K562 (cell line): ENCODE measurements around the gene RHOU. TPM values are rescaled to one million over a fixed set of nuclear protein-coding genes. Genes with fewer than 3 reads are reported as not detected.

Source experiments
- ATAC-seq: fragments of 200-7000 bp; cut with Tn5 transposase; 3 replicates; pipeline ENCODE4 v1.9.1; 2020; ENCODE audit warnings: moderate library complexity
- BruUV-seq: library from RNA; stranded (reverse); fragments of 400-500 nt; replicated peaks from 2 replicates; lab custom pipeline; 2021; lab: Mats Ljungman, UMichigan
- CTCF ChIA-PET: fragments of 300-600 bp; formaldehyde crosslinking; extraction: SDS; loops from one replicate; lab custom pipeline; 2021; ENCODE audit warnings: low intra/inter-chr PET ratio; lab: Yijun Ruan, JAX
- POLR2A ChIA-PET: fragments of 300-600, 350-650 bp; sonication (Branson Sonifier 250); formaldehyde crosslinking; extraction: SDS; loops from one replicate; lab custom pipeline; 2021; ENCODE audit warnings: antibody characterized with exemption, inconsistent platforms; lab: Yijun Ruan, JAX
- DNase-seq, 4 experiments: peaks; one replicate each; pipeline versions ENCODE4 v3.0.0 to v3.0.0-alpha.2; 2011 to 2018; ENCODE audit warnings: low spot score in 3 of 4, mixed read lengths in 3 of 4; ENCODE audit errors: extremely low read depth in 1 of 4
- FAIRE-seq: peaks from 2 replicates; lab custom pipeline; 2011; peaks lifted over from hg19 to GRCh38; lab: Jason Lieb, UNC
- H2AFZ ChIP-seq: 2 replicates; pipeline ENCODE4 v1.6.0; 2011; ENCODE audit warnings: low read depth, low read length, control low read depth, inconsistent platforms
- H3K27ac ChIP-seq: fragments of 200-600 bp; 3 replicates; pipeline ENCODE4 v1.8.0; 2011; ENCODE audit warnings: low read depth, mild to moderate bottlenecking, control low read depth, inconsistent platforms, low read length, moderate library complexity, mixed read lengths; ENCODE audit errors: extremely low read depth
- H3K27me3 ChIP-seq, 2 experiments: fragments of 300-600 bp in 1 of 2; 2 replicates in 1 of 2; 3 replicates in 1 of 2; pipeline versions ENCODE4 v1.6.0 to v1.8.0; 2011; ENCODE audit warnings: inconsistent platforms in 2 of 2, low read length in 2 of 2, mild to moderate bottlenecking in 1 of 2, mixed read lengths in 1 of 2, moderate library complexity in 1 of 2; ENCODE audit not compliant: control insufficient read depth in 2 of 2, insufficient read depth in 2 of 2
- H3K36me3 ChIP-seq: fragments of 300-600 bp; 3 replicates; pipeline ENCODE4 v1.8.0; 2011; ENCODE audit warnings: mild to moderate bottlenecking, low read length, inconsistent platforms; ENCODE audit not compliant: control insufficient read depth, insufficient read depth
- H3K4me1 ChIP-seq, 2 experiments: fragments of 200-600 bp in 1 of 2; replicated peaks in 1 of 2; 2 replicates in 1 of 2; 3 replicates in 1 of 2; pipeline versions ENCODE4 v1.5.1 to v1.8.0; 2011; ENCODE audit warnings: inconsistent platforms in 2 of 2, low read length in 2 of 2, mild to moderate bottlenecking in 1 of 2, mixed read lengths in 1 of 2, moderate library complexity in 1 of 2; ENCODE audit not compliant: control insufficient read depth in 2 of 2, insufficient read depth in 2 of 2
- H3K4me2 ChIP-seq: 2 replicates; pipeline ENCODE4 v1.6.1; 2011; ENCODE audit warnings: low read length, control low read depth, inconsistent platforms, mixed read lengths; ENCODE audit not compliant: insufficient read depth
- H3K4me3 ChIP-seq: fragments of 200-600 bp; sonication (generic), shearing (Covaris generic); 2 replicates; pipeline ENCODE4 v1.5.1; 2016; ENCODE audit warnings: control low read depth, inconsistent platforms
- H3K79me2 ChIP-seq: fragments of 200-600 bp; 3 replicates; pipeline ENCODE4 v1.8.0; 2011; ENCODE audit warnings: low read length, inconsistent platforms; ENCODE audit not compliant: control insufficient read depth, insufficient read depth
- H3K9ac ChIP-seq, 2 experiments: 2 replicates each; pipeline versions ENCODE4 v1.6.0 to v1.6.1; 2011; ENCODE audit warnings: low read depth in 2 of 2, low read length in 2 of 2, control low read depth in 1 of 2, inconsistent platforms in 1 of 2, mild to moderate bottlenecking in 1 of 2, mixed read lengths in 1 of 2; ENCODE audit not compliant: insufficient read depth in 1 of 2
- H3K9me1 ChIP-seq: one replicate; pipeline ENCODE4 v1.6.0; 2011; ENCODE audit warnings: inconsistent platforms, mild to moderate bottlenecking, low read length, moderate library complexity; ENCODE audit not compliant: control insufficient read depth, insufficient read depth
- H3K9me3 ChIP-seq: replicated peaks from 2 replicates; pipeline ENCODE4 v1.5.1; 2011; ENCODE audit warnings: low read depth, low read length, inconsistent platforms; ENCODE audit not compliant: control insufficient read depth, insufficient read depth
- H4K20me1 ChIP-seq: replicated peaks from 2 replicates; pipeline ENCODE4 v1.6.1; 2011; ENCODE audit warnings: low read length, inconsistent platforms, mixed read lengths; ENCODE audit not compliant: control insufficient read depth, insufficient read depth
- CSDE1 ChIP-seq, 2 experiments: fragments of 450-650 bp; IDR thresholded peaks; 2 replicates each; pipeline ENCODE4 v1.6.1; 2016; ENCODE audit warnings: mild to moderate bottlenecking in 1 of 2
- FOS ChIP-seq: IDR thresholded peaks from 3 replicates; pipeline ENCODE4 v1.6.1; 2011; ENCODE audit not compliant: insufficient read length; ENCODE audit errors: extremely low read depth
- MBD1 ChIP-seq: fragments of 250-450 bp; sonication (Bioruptor Pico); IDR thresholded peaks from 2 replicates; pipeline ENCODE4 v1.8.0; 2022; ENCODE audit warnings: inconsistent platforms
- MLLT1 ChIP-seq, 2 experiments: fragments of 450-650 bp; IDR thresholded peaks; 2 replicates each; pipeline ENCODE4 v1.6.1; 2016
- NFATC3 ChIP-seq: fragments of 450-650 bp; IDR thresholded peaks from 2 replicates; pipeline ENCODE4 v1.6.1; 2017; ENCODE audit warnings: mild to moderate bottlenecking
- OTX1 ChIP-seq: fragments of 450-650 bp; formaldehyde crosslinking; IDR thresholded peaks from 2 replicates; pipeline ENCODE4 v1.4.0; 2022; ENCODE audit warnings: mild to moderate bottlenecking
- RBM17 ChIP-seq: fragments of 200-400 bp; formaldehyde crosslinking; IDR thresholded peaks from 2 replicates; pipeline ENCODE4 v1.6.1; 2017; ENCODE audit warnings: low read depth, mild to moderate bottlenecking, low read length, borderline replicate concordance
- SREBF1 ChIP-seq: fragments of 150-350 bp; IDR thresholded peaks from 2 replicates; pipeline ENCODE4 v1.6.1; 2014; ENCODE audit warnings: antibody characterized with exemption, low read depth, low read length, borderline replicate concordance
- ZNF347 ChIP-seq: fragments of 450-650 bp; formaldehyde crosslinking; IDR thresholded peaks from 2 replicates; pipeline ENCODE4 v1.4.0; 2020; ENCODE audit warnings: low read depth, mild to moderate bottlenecking, moderate library complexity
- ZSCAN29 ChIP-seq: fragments of 450-650 bp; IDR thresholded peaks from 2 replicates; pipeline ENCODE4 v1.6.1; 2017
- WGBS: fragments of 100-300 bp; shearing (Covaris generic); methylation state at CpG from one replicate; pipeline ENCODE4 v1.1.6; 2016; ENCODE audit warnings: low coverage, mixed read lengths; ENCODE audit not compliant: insufficient coverage; ENCODE audit errors: missing lambda C conversion rate; 5-methylcytosine and 5-hydroxymethylcytosine counted together
- in situ Hi-C: fragments of 300-500 bp; cut with MboI; formaldehyde crosslinking; loops from 4 replicates; pipeline ENCODE4 v1.15.0; 2018; ENCODE audit warnings: inconsistent platforms, mixed read lengths
- intact Hi-C: fragments of 100-400 bp; cut with micrococcal nuclease; formaldehyde crosslinking; loops from 2 replicates; pipeline ENCODE4 v1.14.2; 2022
- polyA plus RNA-seq, 8 experiments: library from polyadenylated mRNA; depleted of rRNA in 4 of 8; stranded (reverse) in 5 of 8; unstranded in 3 of 8; fragments of >200 nt; fragmentation: Nextera tagmentation in 2 of 8; fragmentation: Illumina TruSeq in 1 of 8; extraction: Ambion mirVana in 2 of 8; extraction: Trizol in 1 of 8; gene quantifications; 2 replicates each; pipeline versions ENCODE4 v1.2.1 to v1.2.3, GENCODE V29; 2011 to 2014; ENCODE audit warnings: inconsistent platforms in 1 of 8, missing spikeins in 1 of 8
- total RNA-seq, 7 experiments: library from RNA; depleted of rRNA in 6 of 7; stranded (reverse); fragments of >200 nt in 6 of 7; fragmentation: Illumina TruSeq in 2 of 7; extraction: Trizol in 2 of 7; gene quantifications; 2 replicates each; pipeline versions ENCODE4 v1.2.1 to v1.2.3, GENCODE V29; 2011 to 2021; ENCODE audit warnings: low replicate concordance in 1 of 7

Gene RHOU
- total and polyA plus RNA-seq, 9 of the 15 experiments (the other 6 are each of a cell fraction or from before 2014, with no cell fraction given): 0.07 TPM; not detected in 8

- ChIA-PET POLR2A (no interaction called here), CTCF (no interaction called here)
- no peak overlapping the region for H3K27ac ChIP-seq
- no peak overlapping the region for H2AFZ ChIP-seq
- H3K4me3 ChIP-seq: no peak overlapping the region
- H3K4me1 ChIP-seq: no peaks in the 10 kb centered on the region
- H3K79me2 ChIP-seq: no peaks in the 10 kb centered on the region
- WGBS: 0% methylated on average over 3 of the region's 3 CpGs
- DNase-seq (no peak), FAIRE-seq (no peak), ATAC-seq (no peak)
- no peaks in the 10 kb centered on the region for H3K9me1 ChIP-seq
- TF ChIP-seq MBD1 (no peak), CSDE1 (IDR thresholded peaks at IDR 0.05) (no peak), ZNF347 (CRISPR knock-in tag) (no peak), RBM17 (no peak), NFATC3 (no peak), MLLT1 (IDR thresholded peaks at IDR 0.05) (no peak), ZSCAN29 (no peak), SREBF1 (no peak), FOS (no peak), OTX1 (no peak)
- intact Hi-C loops (no loop called here), in situ Hi-C loops (no loop called here)
- H3K4me2 ChIP-seq: no peak overlapping the region
- peaks cover 8 to 20% of the 10 kb centered on the region in 2 experiments for H3K27me3 ChIP-seq
- H4K20me1 ChIP-seq: no peaks in the 10 kb centered on the region
- BruUV-seq: no TSS peak
- H3K9ac ChIP-seq: no peak overlapping the region
- H3K36me3 ChIP-seq: no peaks in the 10 kb centered on the region
- H3K9me3 ChIP-seq: no peaks in the 10 kb centered on the region
Measured at GRCh38 chr1:228755800-228756199, 20.5 kb downstream of the RHOU start.
